DOHH2 (cell line): ENCODE results near the gene DLL3.

Experiments used
- CTCF ChIP-seq: fragments of 200-600 bp; sonication (generic); IDR thresholded peaks from one replicate; pipeline ENCODE4 v1.5.1; 2014; ENCODE audit warnings: antibody characterized with exemption, mild to moderate bottlenecking, low read depth, low read length; ENCODE audit not compliant: poor library complexity, severe bottlenecking
- EZH2phosphoT487 ChIP-seq: fragments of 200-600 bp; sonication (generic); IDR thresholded peaks from 2 replicates; pipeline ENCODE4 v1.6.1; 2017; ENCODE audit warnings: borderline replicate concordance, mild to moderate bottlenecking, antibody characterized with exemption, low read length, moderate library complexity, mixed read lengths

GRCh38 chr19:39555883-39556282, 57.1 kb downstream of the DLL3 start:
- TF ChIP-seq CTCF (no peak), EZH2phosphoT487 (no peak)
